OCI-LY7 (cell line): ENCODE data around the gene USP46. TPM values are rescaled to one million over a fixed set of nuclear protein-coding genes. Genes with fewer than 3 reads are reported as not detected.

Experiments
- BruUV-seq: library from RNA; stranded (reverse); fragments of 400-500 nt; replicated peaks from 2 replicates; lab custom pipeline; 2021; lab: Mats Ljungman, UMichigan
- CTCF ChIA-PET: fragments of 300-600 bp; sonication (Branson Sonifier 250); formaldehyde crosslinking; loops from one replicate; lab custom pipeline; 2022; ENCODE audit warnings: antibody characterized with exemption; ENCODE audit not compliant: unreplicated experiment; lab: Charles Lee
- POLR2A ChIA-PET: fragments of 300-600 bp; sonication (Branson Sonifier 250); formaldehyde crosslinking; loops from one replicate; lab custom pipeline; 2022; ENCODE audit warnings: antibody characterized with exemption; lab: Charles Lee
- DNase-seq: peaks from one replicate; pipeline ENCODE4 v3.0.0-alpha.2; 2015; ENCODE audit warnings: low spot score
- H2AFZ ChIP-seq: fragments of 200-600 bp; sonication (generic), shearing (Covaris generic); 2 replicates; pipeline ENCODE4 v1.6.1; 2014; ENCODE audit warnings: mild to moderate bottlenecking, antibody characterized with exemption, low read length, moderate library complexity
- H3K27ac ChIP-seq: fragments of 200-600 bp; sonication (generic); 2 replicates; pipeline ENCODE4 v1.5.1; 2014; ENCODE audit warnings: mixed run types, low read depth, mild to moderate bottlenecking, moderate library complexity, low read length, inconsistent platforms; ENCODE audit not compliant: poor library complexity, severe bottlenecking
- H3K36me3 ChIP-seq: fragments of 200-600 bp; sonication (generic); 2 replicates; pipeline ENCODE4 v1.6.1; 2014; ENCODE audit warnings: mild to moderate bottlenecking, antibody characterized with exemption, low read length, moderate library complexity, mixed read lengths; ENCODE audit not compliant: insufficient read depth
- H3K4me1 ChIP-seq: fragments of 200-600 bp; sonication (generic); 2 replicates; pipeline ENCODE4 v1.5.1; 2014; ENCODE audit warnings: mild to moderate bottlenecking, low read length; ENCODE audit not compliant: insufficient read depth, poor library complexity, severe bottlenecking
- H3K4me2 ChIP-seq: fragments of 200-600 bp; sonication (generic); 2 replicates; pipeline ENCODE4 v1.6.1; 2014; ENCODE audit warnings: mild to moderate bottlenecking, low read length
- H3K4me3 ChIP-seq: fragments of 200-600 bp; sonication (generic); 2 replicates; pipeline ENCODE4 v1.5.1; 2014; ENCODE audit warnings: mild to moderate bottlenecking, low read depth, low read length; ENCODE audit not compliant: poor library complexity, severe bottlenecking
- H3K79me2 ChIP-seq: fragments of 200-600 bp; sonication (generic); 2 replicates; pipeline ENCODE4 v1.6.1; 2016; ENCODE audit warnings: low read depth, mild to moderate bottlenecking, low read length, moderate library complexity, mixed read lengths; ENCODE audit not compliant: insufficient read depth
- H3K9me2 ChIP-seq: fragments of 200-600 bp; sonication (generic); 2 replicates; pipeline ENCODE4 v1.6.1; 2016; ENCODE audit warnings: mild to moderate bottlenecking, low read length, mixed read lengths; ENCODE audit not compliant: insufficient read depth
- H3K9me3 ChIP-seq: fragments of 200-600 bp; sonication (generic); 2 replicates; pipeline ENCODE4 v1.6.1; 2014; ENCODE audit warnings: mild to moderate bottlenecking, mixed run types, low read length, mixed read lengths
- H4K20me1 ChIP-seq: fragments of 200-600 bp; sonication (generic); 2 replicates; pipeline ENCODE4 v1.6.1; 2014; ENCODE audit warnings: mild to moderate bottlenecking, antibody characterized with exemption, low read length, moderate library complexity, mixed read lengths; ENCODE audit not compliant: insufficient read depth
- EZH2phosphoT487 ChIP-seq: fragments of 200-600 bp; sonication (generic); IDR thresholded peaks from 2 replicates; pipeline ENCODE4 v1.6.1; 2018; ENCODE audit warnings: low read depth, borderline replicate concordance, mild to moderate bottlenecking, mixed run types, antibody characterized with exemption, low read length, moderate library complexity, mixed read lengths
- intact Hi-C: fragments of 100-400 bp; cut with micrococcal nuclease; formaldehyde crosslinking; loops from one replicate; pipeline ENCODE4 v1.10.0; 2022; ENCODE audit not compliant: unreplicated experiment
- total RNA-seq, 2 experiments: library from RNA; depleted of rRNA in 1 of 2; stranded (reverse); fragments of >200 nt in 1 of 2; shearing (Covaris generic) in 1 of 2; gene quantifications; 2 replicates each; pipeline ENCODE4 v1.2.3, GENCODE V29; 2014 to 2022
- TF ChIP-seq, protein P1 (sequence below): fragments of 200-600 bp; sonication (generic); conservative IDR thresholded peaks from 2 replicates; pipeline ENCODE4 v1.5.1; 2014; ENCODE audit warnings: mild to moderate bottlenecking, antibody characterized with exemption, low read length, moderate library complexity, mixed read lengths

Gene USP46
- total RNA-seq, 2 experiments from 2014 or later, result 5.4 to 15.8 TPM

DNA sequence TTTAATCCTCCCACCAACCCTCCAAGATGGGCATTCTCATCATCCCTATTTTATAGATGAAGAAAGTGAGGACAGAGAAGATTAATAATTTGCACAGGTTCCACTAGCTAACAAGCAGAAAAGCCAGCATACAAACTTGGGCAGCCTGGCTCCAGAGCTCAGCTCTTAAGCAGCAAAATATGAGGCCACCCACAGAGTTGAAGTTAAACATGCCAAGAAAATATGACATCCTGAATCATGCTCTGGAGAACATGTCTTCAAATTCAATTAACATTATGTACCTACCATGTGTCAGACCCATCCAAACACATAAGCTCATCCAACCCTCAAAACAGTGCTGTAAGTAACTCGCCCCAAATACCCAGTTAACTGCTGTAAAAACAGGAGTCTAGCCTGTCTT is 33.9 kb downstream of the USP46 start:
- Histone ChIP-seq H3K9me3 (no peaks in the 10 kb centered on the region), H3K4me1 (no peaks in the 10 kb centered on the region), H3K79me2 (no peaks in the 10 kb centered on the region), H3K4me3 (no peak overlapping the region), H3K9me2 (no peaks in the 10 kb centered on the region), H3K27ac (no peak overlapping the region), H2AFZ (no peak overlapping the region), H3K4me2 (no peak overlapping the region), H4K20me1 (no peaks in the 10 kb centered on the region), H3K36me3 (0 out of 2 replicates have a peak, but pooled peaks cover 15% of the 10 kb centered on the region)
- POLR2A ChIA-PET, result interaction anchor here (0.6 to 0.9 kb wide), 2 partner anchors 9 to 59 kb away, joined by 3 to 4 read pairs; no protein-coding TSS in a partner anchor
- no TSS peak for BruUV-seq
- intact Hi-C loops, result no loop called here
- no peak for DNase-seq
- CTCF ChIA-PET, result no interaction called here
- TF ChIP-seq, protein P1, sequence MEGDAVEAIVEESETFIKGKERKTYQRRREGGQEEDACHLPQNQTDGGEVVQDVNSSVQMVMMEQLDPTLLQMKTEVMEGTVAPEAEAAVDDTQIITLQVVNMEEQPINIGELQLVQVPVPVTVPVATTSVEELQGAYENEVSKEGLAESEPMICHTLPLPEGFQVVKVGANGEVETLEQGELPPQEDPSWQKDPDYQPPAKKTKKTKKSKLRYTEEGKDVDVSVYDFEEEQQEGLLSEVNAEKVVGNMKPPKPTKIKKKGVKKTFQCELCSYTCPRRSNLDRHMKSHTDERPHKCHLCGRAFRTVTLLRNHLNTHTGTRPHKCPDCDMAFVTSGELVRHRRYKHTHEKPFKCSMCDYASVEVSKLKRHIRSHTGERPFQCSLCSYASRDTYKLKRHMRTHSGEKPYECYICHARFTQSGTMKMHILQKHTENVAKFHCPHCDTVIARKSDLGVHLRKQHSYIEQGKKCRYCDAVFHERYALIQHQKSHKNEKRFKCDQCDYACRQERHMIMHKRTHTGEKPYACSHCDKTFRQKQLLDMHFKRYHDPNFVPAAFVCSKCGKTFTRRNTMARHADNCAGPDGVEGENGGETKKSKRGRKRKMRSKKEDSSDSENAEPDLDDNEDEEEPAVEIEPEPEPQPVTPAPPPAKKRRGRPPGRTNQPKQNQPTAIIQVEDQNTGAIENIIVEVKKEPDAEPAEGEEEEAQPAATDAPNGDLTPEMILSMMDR, result no peak
- TF ChIP-seq EZH2phosphoT487, result no peak

DNA sequence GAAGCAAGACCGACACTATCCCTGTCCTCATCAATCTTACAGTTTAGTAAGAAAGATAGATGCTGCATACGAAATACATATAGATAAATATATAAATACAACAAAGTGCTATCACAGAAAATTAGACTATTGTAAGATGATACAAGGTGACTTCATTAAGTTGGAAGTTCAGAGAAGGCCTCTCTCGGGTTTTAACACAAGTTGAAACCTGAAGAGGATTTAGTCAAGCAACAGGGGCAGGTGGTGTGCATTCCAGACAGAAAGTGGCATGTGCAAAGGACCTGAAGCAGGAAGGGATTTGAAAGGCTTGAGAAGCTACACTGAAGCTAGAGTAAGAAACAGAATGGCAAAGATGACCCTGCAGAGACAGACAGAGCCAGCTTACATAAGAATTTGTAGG is 36.5 kb downstream of the USP46 start:
- Histone ChIP-seq H4K20me1 (no peaks in the 10 kb centered on the region), H3K4me1 (no peaks in the 10 kb centered on the region), H3K9me3 (no peaks in the 10 kb centered on the region), H3K9me2 (no peaks in the 10 kb centered on the region), H3K4me3 (no peak overlapping the region), H3K36me3 (0 out of 2 replicates have a peak, but pooled peaks cover 15% of the 10 kb centered on the region), H3K27ac (no peak overlapping the region), H3K79me2 (no peaks in the 10 kb centered on the region), H3K4me2 (no peak overlapping the region), H2AFZ (no peak overlapping the region)
- BruUV-seq, result no TSS peak
- CTCF ChIA-PET, result no interaction called here
- POLR2A ChIA-PET, result no interaction called here
- DNase-seq, result no peak
- TF ChIP-seq EZH2phosphoT487, result no peak
- TF ChIP-seq, protein P1, result no peak
- intact Hi-C loops, result no loop called here

DNA sequence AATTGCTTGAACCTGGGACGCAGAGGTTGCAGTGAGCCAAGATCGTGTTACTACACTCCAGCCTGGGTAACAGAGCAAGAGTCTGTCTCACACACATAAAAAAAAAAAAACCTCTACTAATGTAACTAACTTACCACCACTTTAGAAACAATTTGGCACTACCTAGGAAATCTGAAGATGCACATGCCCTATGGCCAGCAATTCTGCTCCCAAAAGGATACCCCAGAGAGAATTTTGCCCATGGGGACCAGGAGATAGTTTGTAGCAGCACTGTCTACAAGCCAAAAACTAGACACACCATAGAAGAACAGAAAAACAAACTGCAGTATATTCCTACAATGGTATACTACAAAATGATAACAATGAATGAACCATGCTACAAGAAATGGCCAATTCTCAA is 37.5 kb downstream of the USP46 start:
- Histone ChIP-seq H3K9me2 (no peaks in the 10 kb centered on the region), H3K27ac (no peak overlapping the region), H4K20me1 (no peaks in the 10 kb centered on the region), H3K4me3 (no peak overlapping the region), H3K4me1 (no peaks in the 10 kb centered on the region), H3K4me2 (no peak overlapping the region), H3K36me3 (0 out of 2 replicates have a peak, but pooled peaks cover 15% of the 10 kb centered on the region), H2AFZ (no peak overlapping the region), H3K79me2 (no peaks in the 10 kb centered on the region), H3K9me3 (no peaks in the 10 kb centered on the region)
- TF ChIP-seq EZH2phosphoT487, result no peak
- TF ChIP-seq, protein P1, result no peak
- ChIA-PET POLR2A (no interaction called here), CTCF (no interaction called here)
- intact Hi-C loops, result no loop called here
- BruUV-seq, result no TSS peak
- DNase-seq, result no peak
